Measurements from ENCODE around the gene PLEKHN1. TPM values are rescaled to one million over a fixed set of nuclear protein-coding genes. Genes with fewer than 3 reads are reported as not detected.

PLEKHN1 gene
- total RNA-seq, 2 donors from 2014 or later: 1.5 to 4.6 TPM

- DNase-seq: peak; percentile 94
- Histone ChIP-seq H3K4me3 (ENCODE audit: low read length) (peak within 1 kb of the TSS; percentile 58), H3K36me3 (ENCODE audit: control insufficient read depth, insufficient read depth, low read length) (peaks cover 18% of the 10 kb centered on the region), H3K27ac (ENCODE audit: low read depth, low read length) (no peak within 1 kb of the TSS), H3K27me3 (ENCODE audit: control insufficient read depth, insufficient read depth, low read length, poor library complexity, severe bottlenecking) (peaks cover 12% of the 10 kb centered on the region), H3K9ac (ENCODE audit: extremely low read depth, low read length, poor library complexity, severe bottlenecking) (no peak within 1 kb of the TSS), H3K4me1 (ENCODE audit: control insufficient read depth, insufficient read depth, low read length) (no peaks in the 10 kb centered on the region), H3K9me3 (ENCODE audit: control insufficient read depth, low read length) (no peaks in the 10 kb centered on the region)
- Mint-ChIP-seq H3K4me1 (peaks cover 8% of the 10 kb centered on the region), H3K27me3 (ENCODE audit: insufficient read depth) (peaks cover 11% of the 10 kb centered on the region), H3K4me3 (peak within 1 kb of the TSS; percentile 79), H3K9me3 (no peaks in the 10 kb centered on the region), H3K36me3 (ENCODE audit: low read depth) (peaks cover 21% of the 10 kb centered on the region), H3K27ac (no peak within 1 kb of the TSS)
- no peak for TF ChIP-seq CTCF (conservative IDR thresholded peaks at IDR 0.05)
- 0% methylated on average over 35 to 109 of the region's 109 CpGs for WGBS, 2 experiments (ENCODE audit: insufficient coverage in 1 of 2, insufficient read length in 1 of 2)
Measured at GRCh38 chr1:960363-961131, 5.7 kb upstream of the PLEKHN1 start, which contains the start of gene KLHL17. Gene KLHL17 (plus strand): TSS chr1:960584. CDS start chr1:960694, 110 bp downstream.

GRCh38 chr1:961132-961669, 5.1 kb upstream of the PLEKHN1 start:
- Histone ChIP-seq H3K4me3 (ENCODE audit: low read length) (peak overlapping the region; percentile 58), H3K27ac (ENCODE audit: low read depth, low read length) (no peak overlapping the region), H3K27me3 (ENCODE audit: control insufficient read depth, insufficient read depth, low read length, poor library complexity, severe bottlenecking) (peaks cover 13% of the 10 kb centered on the region), H3K9ac (ENCODE audit: extremely low read depth, low read length, poor library complexity, severe bottlenecking) (no peak overlapping the region), H3K36me3 (ENCODE audit: control insufficient read depth, insufficient read depth, low read length) (peaks cover 11% of the 10 kb centered on the region), H3K9me3 (ENCODE audit: control insufficient read depth, low read length) (no peaks in the 10 kb centered on the region), H3K4me1 (ENCODE audit: control insufficient read depth, insufficient read depth, low read length) (no peaks in the 10 kb centered on the region)
- H3K4me1 Mint-ChIP-seq: peaks cover 8% of the 10 kb centered on the region
- peak; percentile 64 for DNase-seq
- H3K27ac Mint-ChIP-seq: no peak overlapping the region
- H3K9me3 Mint-ChIP-seq: no peaks in the 10 kb centered on the region
- H3K27me3 Mint-ChIP-seq (ENCODE audit: insufficient read depth): peaks cover 11% of the 10 kb centered on the region
- H3K36me3 Mint-ChIP-seq (ENCODE audit: low read depth): peaks cover 16% of the 10 kb centered on the region
- 37 to 41% methylated on average over 50 to 56 of the region's 56 CpGs for WGBS, 2 experiments (ENCODE audit: insufficient coverage in 1 of 2, insufficient read length in 1 of 2)
- peak overlapping the region; percentile 79 for H3K4me3 Mint-ChIP-seq
- TF ChIP-seq CTCF (conservative IDR thresholded peaks at IDR 0.05): no peak

DNA sequence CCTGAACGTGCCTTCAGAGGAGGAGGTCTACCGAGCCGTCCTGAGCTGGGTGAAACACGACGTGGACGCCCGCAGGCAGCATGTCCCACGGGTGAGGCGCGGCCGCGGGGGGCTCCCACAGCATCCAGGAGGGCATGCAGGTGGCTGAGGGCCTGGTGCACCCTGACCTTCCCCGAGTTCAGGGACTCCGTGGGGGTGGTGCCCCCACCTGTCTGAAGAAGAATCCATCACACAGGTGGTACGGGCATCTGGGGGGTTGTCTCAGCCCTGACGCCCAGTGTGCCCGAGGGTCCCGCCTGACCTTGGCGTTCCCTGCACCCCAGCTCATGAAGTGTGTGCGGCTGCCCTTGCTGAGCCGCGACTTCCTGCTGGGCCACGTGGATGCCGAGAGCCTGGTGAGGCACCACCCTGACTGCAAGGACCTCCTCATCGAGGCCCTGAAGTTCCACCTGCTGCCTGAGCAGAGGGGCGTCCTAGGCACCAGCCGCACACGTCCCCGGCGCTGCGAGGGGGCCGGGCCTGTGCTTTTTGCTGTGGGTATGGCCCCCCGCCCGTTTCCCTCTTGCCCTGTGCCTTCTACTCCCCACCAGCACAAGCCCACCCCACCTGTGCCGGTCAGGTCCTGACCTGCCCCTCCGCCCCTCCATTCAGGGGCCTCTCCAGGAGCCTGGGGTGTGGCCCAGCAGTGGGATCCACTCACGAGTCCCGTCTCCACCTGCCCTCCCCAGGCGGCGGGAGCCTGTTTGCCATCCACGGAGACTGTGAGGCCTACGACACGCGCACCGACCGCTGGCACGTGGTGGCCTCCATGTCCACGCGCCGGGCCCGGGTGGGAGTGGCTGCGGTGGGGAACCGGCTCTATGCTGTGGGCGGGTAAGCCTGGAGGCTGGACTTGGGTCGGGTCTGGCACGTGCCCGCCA, 3.6 kb upstream of the PLEKHN1 start:
- DNase-seq: no peak
- H3K4me1 Mint-ChIP-seq: peaks cover 5% of the 10 kb centered on the region
- H3K36me3 Mint-ChIP-seq (ENCODE audit: low read depth): peaks cover 9% of the 10 kb centered on the region
- Histone ChIP-seq H3K4me1 (ENCODE audit: control insufficient read depth, insufficient read depth, low read length) (no peaks in the 10 kb centered on the region), H3K4me3 (ENCODE audit: low read length) (no peak overlapping the region), H3K27ac (ENCODE audit: low read depth, low read length) (no peak overlapping the region), H3K9me3 (ENCODE audit: control insufficient read depth, low read length) (no peaks in the 10 kb centered on the region), H3K27me3 (ENCODE audit: control insufficient read depth, insufficient read depth, low read length, poor library complexity, severe bottlenecking) (peaks cover 27% of the 10 kb centered on the region), H3K36me3 (ENCODE audit: control insufficient read depth, insufficient read depth, low read length) (no peaks in the 10 kb centered on the region), H3K9ac (ENCODE audit: extremely low read depth, low read length, poor library complexity, severe bottlenecking) (no peak overlapping the region)
- peaks cover 18% of the 10 kb centered on the region for H3K27me3 Mint-ChIP-seq (ENCODE audit: insufficient read depth)
- H3K9me3 Mint-ChIP-seq: no peaks in the 10 kb centered on the region
- H3K27ac Mint-ChIP-seq: no peak overlapping the region
- peak overlapping the region; percentile 79 for H3K4me3 Mint-ChIP-seq
- WGBS, 2 experiments (ENCODE audit: insufficient coverage in 1 of 2, insufficient read length in 1 of 2): 95 to 96% methylated on average over 44 to 57 of the region's 57 CpGs
- TF ChIP-seq CTCF (conservative IDR thresholded peaks at IDR 0.05): no peak
